GM23338 (cell line): ENCODE results near the gene UNKL.

ENCODE experiments used
- EZH2 ChIP-seq: fragments of 200-600 bp; sonication (generic); IDR thresholded peaks from one replicate; pipeline ENCODE4 v1.8.0; 2017; ENCODE audit warnings: antibody characterized with exemption, mild to moderate bottlenecking, low read depth; ENCODE audit not compliant: unreplicated experiment
- TF ChIP-seq, protein P1 (sequence below), 2 experiments: fragments of 200-600 bp in 1 of 2; sonication (generic) in 1 of 2; conservative IDR thresholded peaks; 2 replicates each; pipeline versions ENCODE4 v1.5.1 to v1.6.1; 2016 to 2017; ENCODE audit warnings: antibody characterized with exemption in 2 of 2, low read depth in 2 of 2, mild to moderate bottlenecking in 2 of 2, moderate library complexity in 1 of 2

GRCh38 chr16:1403733-1404132 is 10.8 kb downstream of the UNKL start:
- TF ChIP-seq, protein P1, sequence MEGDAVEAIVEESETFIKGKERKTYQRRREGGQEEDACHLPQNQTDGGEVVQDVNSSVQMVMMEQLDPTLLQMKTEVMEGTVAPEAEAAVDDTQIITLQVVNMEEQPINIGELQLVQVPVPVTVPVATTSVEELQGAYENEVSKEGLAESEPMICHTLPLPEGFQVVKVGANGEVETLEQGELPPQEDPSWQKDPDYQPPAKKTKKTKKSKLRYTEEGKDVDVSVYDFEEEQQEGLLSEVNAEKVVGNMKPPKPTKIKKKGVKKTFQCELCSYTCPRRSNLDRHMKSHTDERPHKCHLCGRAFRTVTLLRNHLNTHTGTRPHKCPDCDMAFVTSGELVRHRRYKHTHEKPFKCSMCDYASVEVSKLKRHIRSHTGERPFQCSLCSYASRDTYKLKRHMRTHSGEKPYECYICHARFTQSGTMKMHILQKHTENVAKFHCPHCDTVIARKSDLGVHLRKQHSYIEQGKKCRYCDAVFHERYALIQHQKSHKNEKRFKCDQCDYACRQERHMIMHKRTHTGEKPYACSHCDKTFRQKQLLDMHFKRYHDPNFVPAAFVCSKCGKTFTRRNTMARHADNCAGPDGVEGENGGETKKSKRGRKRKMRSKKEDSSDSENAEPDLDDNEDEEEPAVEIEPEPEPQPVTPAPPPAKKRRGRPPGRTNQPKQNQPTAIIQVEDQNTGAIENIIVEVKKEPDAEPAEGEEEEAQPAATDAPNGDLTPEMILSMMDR (conservative IDR thresholded peaks at IDR 0.05; ENCODE audit: low read depth in 2 of 2) = no peak
- no peak for TF ChIP-seq EZH2
